ENCODE data around the gene C1orf53. TPM values are rescaled to one million over a fixed set of nuclear protein-coding genes. Genes with fewer than 3 reads are reported as not detected.

The C1orf53 gene
- total and polyA plus RNA-seq, 2 of the 13 experiments (the other 11 are each of a cell fraction or from before 2014, with no cell fraction given) = 5.8 to 10.1 TPM

DNA sequence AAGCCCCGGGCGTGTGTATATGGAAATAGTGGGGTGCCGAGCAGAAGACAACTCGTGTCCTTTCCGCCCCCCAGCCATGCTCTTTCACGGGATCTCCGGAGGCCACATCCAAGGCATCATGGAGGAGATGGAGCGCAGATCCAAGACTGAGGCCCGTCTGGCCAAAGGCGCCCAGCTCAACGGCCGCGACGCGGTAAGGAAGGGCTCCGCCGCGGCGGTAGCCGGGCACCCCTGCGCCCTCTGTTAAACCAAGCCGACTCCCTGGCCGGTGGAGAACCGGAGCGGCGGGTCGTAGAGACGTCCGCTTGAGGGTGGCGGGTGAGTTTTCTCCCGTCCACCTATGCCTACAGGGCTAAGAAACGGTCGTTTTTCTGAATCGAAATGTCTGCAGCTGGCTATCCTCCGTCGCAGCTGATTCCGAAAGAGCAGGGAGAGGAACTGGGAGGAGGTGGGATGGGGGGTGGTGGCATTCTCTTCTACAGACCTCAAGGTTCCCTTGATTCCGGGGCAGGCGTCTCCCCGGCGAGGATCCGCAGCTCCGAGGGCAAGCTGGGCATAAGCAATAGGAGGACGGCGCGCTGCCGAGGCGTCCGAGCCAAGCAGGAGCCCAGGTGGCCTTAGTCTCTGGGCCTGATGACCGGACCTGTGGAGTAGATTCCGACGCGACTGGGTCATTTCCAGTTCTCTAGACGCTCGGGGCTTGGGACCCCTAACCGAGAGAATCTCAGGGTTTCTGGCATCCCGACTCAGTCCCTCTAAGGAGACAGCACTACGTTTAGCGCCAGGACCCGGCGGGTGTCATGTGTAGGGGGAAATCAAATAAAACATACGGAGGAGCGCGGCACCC is 15.6 kb downstream of the C1orf53 start:
- peak overlapping the region; percentile 88 for H3K4me2 ChIP-seq (ENCODE audit: low read depth, low read length)
- ChIA-PET CTCF (ENCODE audit: low intra/inter-chr PET ratio, low total read pairs) (no interaction called here), POLR2A (interaction anchor here (4.4 kb wide), 1 partner anchor 16 kb away, joined by 25 read pairs; the partner anchor contains the start of gene C1orf53)
- FAIRE-seq = no peak
- intact Hi-C loops (cut with micrococcal nuclease; ENCODE audit: unreplicated experiment) = loop anchor here (5.0 kb wide), 1 partner anchor 141 kb away; the partner anchor contains the start of gene DENND1B
- in situ Hi-C loops (cut with HindIII; ENCODE audit: extremely low pct_ligation_motif_present, low pct_unique_long_range_greater_than_20kb) = loop anchor here (10.0 kb wide), 1 partner anchor 143 kb away; the partner anchor contains the start of gene DENND1B
- H3K4me3 ChIP-seq (replicated peaks in 1 of 3; ENCODE audit: insufficient read depth in 1 of 3, low read depth in 2 of 3, low read length in 3 of 3) = peak overlapping the region; percentile 39 to 62 (median 54); a peak in 5 of 6 replicates
- H2AFZ ChIP-seq (ENCODE audit: low read length) = no peak overlapping the region
- peaks cover 39% of the 10 kb centered on the region for H3K4me1 ChIP-seq (ENCODE audit: insufficient read depth, low read length)
- H3K79me2 ChIP-seq (ENCODE audit: insufficient read depth, low read length) = no peaks in the 10 kb centered on the region
- DNase-seq (ENCODE audit: low spot score) = no peak
- no peak overlapping the region for H3K9ac ChIP-seq (ENCODE audit: insufficient read depth, low read depth, low read length)
- H3K9me3 ChIP-seq (ENCODE audit: low read length) = no peaks in the 10 kb centered on the region
- 32% methylated on average over 15 of the region's 64 CpGs for WGBS (ENCODE audit: low lambda C conversion rate)
- no peaks in the 10 kb centered on the region for H3K36me3 ChIP-seq (replicated peaks in 1 of 2; ENCODE audit: control insufficient read depth in 1 of 2, insufficient read depth in 2 of 2, low read length in 2 of 2)
- H3K27me3 ChIP-seq (ENCODE audit: control insufficient read depth in 1 of 2, insufficient read depth in 2 of 2, low read length in 2 of 2) = peaks cover 14 to 70% of the 10 kb centered on the region in 2 experiments
- no peaks in the 10 kb centered on the region for H4K20me1 ChIP-seq (ENCODE audit: insufficient read depth, low read length)
- no peak overlapping the region for H3K27ac ChIP-seq (ENCODE audit: extremely low read length, insufficient read depth, low read length)
- no TSS peak for BruUV-seq (replicated peaks)
- ATAC-seq = peak; percentile 40
- TF ChIP-seq HNRNPLL (IDR thresholded peaks at IDR 0.05; ENCODE audit: low read depth, low read length, poor library complexity, severe bottlenecking) (peak; percentile 51), ZNF20 (CRISPR knock-in tag; IDR thresholded peaks at IDR 0.05) (no peak), CBX2 (IDR thresholded peaks at IDR 0.05; ENCODE audit: low read depth, low read length) (no peak; the same call in 1 of the 2 replicates), CBX2 (CRISPR knock-in tag; IDR thresholded peaks at IDR 0.05; ENCODE audit: low read depth) (peak; percentile 9; the same call in 1 of the 2 replicates), KDM1A (CRISPR knock-in tag; IDR thresholded peaks at IDR 0.05) (no peak), PHB2 (IDR thresholded peaks at IDR 0.05; ENCODE audit: partially characterized antibody) (no peak), ZNF354B (CRISPR knock-in tag; IDR thresholded peaks at IDR 0.05) (no peak), ZNF563 (CRISPR knock-in tag; IDR thresholded peaks at IDR 0.05) (0 out of 2 replicates have a peak, but pooled peaks have one; percentile 14), JUN (CRISPR knock-in tag; IDR thresholded peaks at IDR 0.05) (no peak), RORA (CRISPR knock-in tag; IDR thresholded peaks at IDR 0.05) (no peak), IRF2 (CRISPR knock-in tag; IDR thresholded peaks at IDR 0.05) (no peak), EZH2 (conservative IDR thresholded peaks at IDR 0.05; ENCODE audit: low read depth, low read length) (peak; percentile 74; the same call in 1 of the 2 replicates), HES4 (CRISPR knock-in tag; IDR thresholded peaks at IDR 0.05; ENCODE audit: borderline replicate concordance) (no peak), MTF2 (CRISPR knock-in tag; IDR thresholded peaks at IDR 0.05; ENCODE audit: borderline replicate concordance) (peak; percentile 67; the same call in 1 of the 2 replicates), NRL (CRISPR knock-in tag; IDR thresholded peaks at IDR 0.05; ENCODE audit: borderline replicate concordance) (no peak), GTF2F1 (IDR thresholded peaks at IDR 0.05; ENCODE audit: low read length) (no peak), SIN3A (IDR thresholded peaks at IDR 0.05; ENCODE audit: borderline replicate concordance, low read depth, low read length) (no peak), ZNF660 (CRISPR knock-in tag; IDR thresholded peaks at IDR 0.05; ENCODE audit: borderline replicate concordance, low read depth) (no peak), MTERF4 (CRISPR knock-in tag; IDR thresholded peaks at IDR 0.05) (no peak), ZNF770 (CRISPR knock-in tag; IDR thresholded peaks at IDR 0.05) (no peak), ZSCAN25 (CRISPR knock-in tag; IDR thresholded peaks at IDR 0.05) (no peak), ZNF850 (CRISPR knock-in tag; conservative IDR thresholded peaks at IDR 0.05) (no peak), REL (CRISPR knock-in tag; conservative IDR thresholded peaks at IDR 0.05) (no peak)

Data from HepG2 (cell line).